NCI-H1105 (cell line): ENCODE data around the gene GPNMB.

Experiments used
- DNase-seq: peaks from one replicate; lab custom pipeline; 2025; lab: John Stamatoyannopoulos, UW

The GPNMB gene

DNA sequence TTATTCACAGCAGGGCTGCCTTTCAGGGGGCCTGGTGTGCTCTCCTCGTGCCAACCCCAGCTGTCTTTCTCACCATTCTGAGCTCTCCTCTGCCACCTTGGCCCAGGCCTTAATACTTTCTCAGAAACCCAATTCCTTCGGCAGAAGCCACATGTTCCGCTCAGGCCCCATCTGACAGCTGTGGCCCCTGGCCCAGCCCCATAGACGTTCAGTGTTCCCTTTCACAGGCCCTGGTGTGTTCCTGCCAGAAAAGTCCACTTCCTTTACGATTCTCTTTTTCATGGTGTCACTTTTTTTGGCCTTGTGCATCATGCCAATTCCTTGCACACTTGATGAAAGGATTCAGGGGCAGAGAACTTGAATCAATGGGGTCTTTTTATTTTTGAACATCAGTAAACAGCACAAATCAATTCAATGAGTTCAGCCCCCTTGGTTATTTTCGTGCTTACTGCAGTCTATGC, 15.9 kb upstream of the GPNMB start:
- DNase-seq, result no peak

DNA sequence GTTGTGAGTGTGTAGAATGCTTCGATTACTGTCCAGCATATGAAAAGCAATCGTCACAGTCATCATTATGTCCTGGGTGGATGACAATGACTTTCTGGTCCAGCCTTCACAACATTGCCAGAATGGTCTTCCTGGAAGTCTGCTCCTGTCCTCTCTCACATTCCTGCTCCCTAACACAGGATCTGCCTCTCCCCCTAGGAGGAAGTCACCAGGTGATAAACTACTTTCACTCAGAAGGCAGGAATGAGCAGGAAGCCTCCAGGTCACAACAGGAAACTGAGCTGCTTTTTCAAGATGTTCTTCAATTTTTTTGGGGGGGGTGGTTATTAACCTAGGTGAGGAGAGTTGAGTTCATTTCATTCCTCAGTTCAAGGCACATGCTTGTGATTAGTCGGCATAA, 13.6 kb upstream of the GPNMB start:
- DNase-seq, result no peak

DNA sequence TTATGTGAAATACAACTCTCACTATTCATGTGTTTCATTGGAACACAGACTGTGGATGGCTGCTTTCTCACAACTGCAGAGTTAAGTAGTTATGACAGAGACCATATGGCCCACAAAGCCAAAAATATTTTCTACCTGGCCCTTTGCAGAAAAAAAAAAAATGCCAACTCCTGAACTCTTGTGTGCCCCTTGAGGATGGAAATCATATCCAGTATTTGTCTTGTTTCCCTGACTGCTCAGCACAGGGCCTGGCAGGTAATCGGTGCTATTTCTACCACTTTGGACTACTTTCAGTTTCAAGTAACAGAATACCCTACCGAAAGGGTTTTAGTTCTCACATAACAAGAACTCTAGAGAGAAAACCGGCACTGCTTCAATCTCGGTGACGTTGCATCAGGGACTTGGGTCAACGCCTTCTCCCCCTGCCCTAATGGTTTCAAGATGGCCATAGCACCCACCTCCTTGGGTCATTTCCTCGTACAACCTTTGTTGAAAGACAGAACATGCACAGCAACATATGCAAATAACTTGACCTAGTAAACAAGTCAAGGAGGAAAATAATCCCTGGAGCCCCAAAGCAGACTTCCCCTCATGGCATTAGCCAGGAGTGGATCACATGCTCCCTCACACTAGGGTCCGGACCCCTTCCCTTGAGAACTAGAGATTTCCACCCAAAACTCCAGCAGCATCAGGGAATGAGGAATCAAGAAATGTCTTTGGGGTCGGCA, 11.8 kb upstream of the GPNMB start:
- DNase-seq, result no peak

DNA sequence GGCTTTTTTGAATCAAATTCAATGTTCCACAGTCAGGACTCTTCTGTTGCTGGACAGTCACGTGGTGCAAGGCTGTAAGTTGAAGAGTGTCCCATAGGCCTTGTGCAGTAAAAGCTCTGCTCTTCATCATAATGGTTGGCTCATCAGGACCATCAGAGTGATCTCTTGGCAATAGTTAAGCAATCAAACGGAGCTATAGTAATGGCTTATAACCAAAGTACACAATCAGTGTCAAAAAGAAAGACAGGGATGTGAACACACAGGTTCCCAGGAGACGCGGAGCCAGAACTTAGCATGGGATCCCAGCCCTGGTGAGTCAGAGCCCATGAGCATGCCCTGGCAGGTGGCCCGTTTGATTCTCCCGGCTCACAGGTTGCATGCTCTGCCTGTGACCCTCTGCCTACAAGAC, 10.8 kb upstream of the GPNMB start:
- DNase-seq, result no peak

DNA sequence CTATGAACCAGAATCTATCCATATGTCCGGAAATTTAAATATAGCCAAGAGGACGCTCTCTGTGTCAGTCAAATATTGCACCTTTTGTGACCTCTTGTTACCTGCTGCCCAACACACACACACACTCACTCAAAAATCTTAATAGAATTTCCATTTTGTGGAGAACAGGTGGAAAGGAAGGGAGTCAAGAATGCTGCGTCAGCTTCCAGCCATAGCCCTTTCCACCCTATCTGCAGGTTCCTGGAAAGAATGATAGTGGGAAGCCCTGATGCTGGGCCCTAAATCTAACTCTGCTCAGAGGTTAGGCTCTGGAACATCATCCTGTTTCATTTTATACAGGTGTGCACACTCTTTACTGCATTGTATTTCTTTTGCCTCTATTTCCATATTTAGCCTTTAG, 9.6 kb upstream of the GPNMB start:
- no peak for DNase-seq

DNA sequence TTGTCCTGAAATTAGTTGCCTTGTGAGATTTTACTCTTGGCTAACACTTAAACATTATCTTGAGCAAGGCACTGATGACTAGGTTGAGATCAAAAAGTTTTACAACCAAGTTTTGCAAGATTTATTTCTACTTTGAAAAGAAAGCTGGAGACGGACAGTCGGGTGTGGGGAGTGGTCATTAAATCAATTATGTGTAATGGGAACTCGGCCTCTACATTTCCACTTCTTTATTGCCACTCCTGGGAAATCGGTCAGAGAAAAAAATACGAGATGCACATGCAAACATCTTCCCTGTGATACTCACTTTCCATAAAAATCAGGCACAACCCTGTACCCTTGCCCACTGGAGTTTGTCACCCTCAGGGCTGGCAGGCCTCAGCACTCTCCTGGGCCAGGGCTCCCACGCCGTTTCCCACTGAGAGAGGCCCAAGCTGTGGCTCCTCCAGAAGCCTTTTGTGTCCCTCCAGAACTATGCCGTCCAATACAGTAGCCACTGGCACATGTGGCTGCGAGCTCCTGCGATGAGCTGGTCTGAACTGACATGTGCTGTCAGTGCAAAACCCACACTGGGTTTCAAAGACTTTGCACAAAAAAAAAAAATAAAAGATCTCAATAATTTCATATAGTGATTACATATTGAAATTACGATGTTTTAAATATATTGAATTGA, 7.5 kb upstream of the GPNMB start:
- DNase-seq, result no peak

DNA sequence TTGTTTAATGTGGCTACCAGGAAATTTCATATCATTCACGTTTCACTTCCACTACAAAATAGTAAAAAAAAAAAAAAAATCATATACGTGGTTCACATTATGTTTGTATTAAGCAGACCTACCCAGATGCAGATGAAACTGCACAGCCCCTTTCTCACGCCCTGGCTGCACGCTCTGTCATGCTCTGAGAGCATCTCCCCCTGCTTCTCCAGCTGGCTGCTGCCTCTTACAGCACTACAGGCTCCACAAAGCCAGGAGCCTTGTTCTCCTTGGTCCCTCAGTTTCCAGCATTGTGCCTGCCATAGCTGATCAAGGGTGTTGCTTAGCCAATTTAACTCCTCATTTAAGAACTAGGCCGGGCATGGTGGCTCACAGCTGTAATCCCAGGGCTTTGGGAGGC, 6.9 kb upstream of the GPNMB start:
- DNase-seq, result no peak

DNA sequence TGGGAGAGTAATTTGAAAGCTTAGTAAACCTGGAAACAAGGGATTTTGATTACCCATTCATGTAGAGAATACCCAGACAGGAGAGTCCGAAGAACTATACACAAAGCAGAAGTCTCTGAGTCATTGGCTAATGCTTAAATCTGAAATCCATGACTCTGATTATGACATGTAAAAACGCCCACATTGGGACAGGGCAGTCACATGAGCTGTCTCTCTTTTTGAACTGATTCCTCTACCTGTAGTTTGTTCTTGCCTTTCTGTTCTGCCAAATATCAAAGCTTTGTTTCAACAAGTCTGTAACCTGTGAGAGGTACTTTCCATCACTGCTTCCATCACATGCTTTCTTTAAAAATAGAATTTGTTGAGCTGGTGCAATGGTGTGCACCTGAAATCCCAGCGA, 4.3 kb upstream of the GPNMB start:
- no peak for DNase-seq

DNA sequence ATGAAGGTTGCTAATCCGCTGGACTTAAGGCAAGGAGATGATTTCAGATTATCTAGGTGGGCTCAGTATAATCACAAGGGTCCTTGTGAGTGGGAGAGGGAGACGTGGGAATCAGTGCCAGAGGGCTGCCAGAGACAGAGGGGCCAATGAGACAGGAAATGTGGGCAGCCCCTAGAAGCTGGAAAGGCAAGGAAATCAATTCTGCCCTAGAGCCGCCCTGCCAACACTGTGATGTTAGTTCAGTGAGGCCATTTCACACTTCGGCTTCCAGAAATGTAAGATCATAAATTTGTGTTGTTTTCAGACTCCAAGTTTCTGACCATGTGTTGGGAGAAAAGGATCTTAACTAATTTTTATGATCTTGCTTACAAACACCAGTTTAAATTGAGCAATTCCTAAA, 3.6 kb upstream of the GPNMB start:
- no peak for DNase-seq

DNA sequence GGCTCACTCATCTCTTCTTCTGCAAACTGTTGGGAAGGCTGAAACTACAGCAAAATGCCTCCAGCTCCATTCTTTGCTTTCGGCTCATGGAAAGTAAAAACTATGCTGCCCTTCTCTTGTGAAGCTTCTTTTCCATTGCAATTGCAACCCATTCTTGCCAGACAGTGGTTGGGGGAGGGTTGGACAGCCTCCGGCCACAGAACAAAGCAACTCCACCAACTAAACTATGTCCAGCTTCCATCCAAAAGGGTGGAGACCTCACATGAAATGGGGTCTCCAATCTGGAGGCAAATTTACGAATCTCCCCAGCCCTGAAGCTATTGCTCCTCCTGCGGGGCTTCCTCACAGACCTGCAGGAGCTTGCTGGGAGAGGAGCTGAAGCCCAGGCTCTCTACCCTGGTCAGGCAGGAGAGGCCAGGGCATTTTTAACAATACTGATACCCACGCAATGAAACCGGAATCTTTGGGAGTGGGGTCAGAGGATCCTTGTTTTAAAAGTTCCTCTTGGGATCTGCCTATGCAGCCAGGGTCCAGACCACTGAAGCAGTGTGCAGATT, 549 bp downstream of the GPNMB start:
- DNase-seq, result no peak

DNA sequence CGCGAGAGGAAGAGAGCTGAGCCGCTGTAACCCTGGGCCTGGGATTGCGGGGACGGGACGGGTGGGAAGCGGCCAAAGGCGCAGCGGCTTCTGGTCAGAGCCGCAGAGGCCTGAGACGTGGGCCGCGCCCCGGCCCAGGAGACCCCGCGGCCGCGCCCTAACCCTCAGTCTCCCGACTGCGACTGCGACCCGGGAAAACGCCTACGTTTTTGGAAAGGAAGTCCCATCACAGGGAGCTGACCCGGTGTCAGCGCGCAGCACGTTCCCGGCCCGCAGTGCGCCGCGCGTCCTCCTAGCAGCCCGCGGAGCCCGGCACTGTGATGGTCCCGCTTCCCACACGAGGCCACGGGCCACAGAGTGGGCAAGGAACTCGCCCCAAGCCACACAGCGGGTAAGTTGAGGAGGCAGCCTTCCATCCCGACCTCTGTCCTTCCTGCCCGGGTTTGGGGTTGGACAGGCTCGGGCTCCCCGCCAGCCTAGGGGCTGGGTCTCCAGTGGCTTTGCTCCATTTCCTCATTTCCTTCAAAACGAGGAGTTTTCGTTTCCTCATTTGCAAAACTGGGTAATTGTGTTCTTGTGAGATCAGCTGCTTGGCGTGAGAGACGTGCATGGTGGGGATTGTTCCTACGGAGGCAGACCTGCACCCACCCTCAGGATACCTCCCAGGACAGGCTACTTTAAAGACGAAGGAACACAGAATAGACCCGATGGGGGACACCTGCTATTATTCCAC, 1.2 kb downstream of the GPNMB start:
- DNase-seq, result no peak

DNA sequence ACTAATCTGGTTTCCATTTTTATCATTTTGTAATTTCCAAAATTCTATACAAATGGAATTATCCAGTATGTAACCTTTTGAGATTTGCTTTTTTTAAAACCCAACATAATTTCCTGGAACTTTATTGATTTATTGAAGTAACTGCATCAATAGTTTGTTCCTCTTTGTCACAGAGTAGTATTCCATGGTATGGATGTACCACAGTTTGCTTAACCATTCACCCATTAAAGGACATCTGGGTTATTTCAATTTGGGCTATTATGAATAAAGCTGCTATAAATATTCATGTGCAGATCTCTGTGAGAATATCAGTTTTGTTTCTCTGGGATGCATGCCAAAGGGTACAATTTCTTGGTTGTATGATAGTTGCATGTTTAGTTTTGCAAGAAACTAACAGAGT, 2.9 kb downstream of the GPNMB start:
- DNase-seq, result no peak

DNA sequence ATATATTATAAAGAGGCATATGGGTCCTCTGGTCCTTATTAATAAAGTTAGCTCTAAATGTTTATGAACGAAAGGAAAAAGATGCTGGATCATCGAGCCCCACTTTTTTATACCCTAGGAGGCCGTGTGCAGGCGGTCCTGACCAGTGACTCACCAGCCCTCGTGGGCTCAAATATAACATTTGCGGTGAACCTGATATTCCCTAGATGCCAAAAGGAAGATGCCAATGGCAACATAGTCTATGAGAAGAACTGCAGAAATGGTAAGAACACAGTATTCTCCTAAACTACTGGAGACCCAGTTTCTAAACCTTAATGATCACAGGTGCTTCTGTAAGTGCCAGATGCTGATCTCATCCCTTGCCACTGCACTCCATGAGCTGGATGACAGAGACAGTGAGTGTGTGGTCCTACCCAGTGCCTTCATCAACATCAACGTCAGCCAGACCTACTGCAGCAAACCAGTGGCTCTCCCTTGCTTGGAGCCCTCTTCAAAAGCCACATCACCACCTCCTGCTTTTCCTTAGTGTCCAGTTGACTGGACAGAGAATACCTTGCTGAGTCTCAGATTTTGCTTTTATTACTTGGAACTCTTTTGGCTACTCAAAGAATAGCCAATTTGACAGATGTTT, 7.6 kb downstream of the GPNMB start:
- DNase-seq, result no peak

DNA sequence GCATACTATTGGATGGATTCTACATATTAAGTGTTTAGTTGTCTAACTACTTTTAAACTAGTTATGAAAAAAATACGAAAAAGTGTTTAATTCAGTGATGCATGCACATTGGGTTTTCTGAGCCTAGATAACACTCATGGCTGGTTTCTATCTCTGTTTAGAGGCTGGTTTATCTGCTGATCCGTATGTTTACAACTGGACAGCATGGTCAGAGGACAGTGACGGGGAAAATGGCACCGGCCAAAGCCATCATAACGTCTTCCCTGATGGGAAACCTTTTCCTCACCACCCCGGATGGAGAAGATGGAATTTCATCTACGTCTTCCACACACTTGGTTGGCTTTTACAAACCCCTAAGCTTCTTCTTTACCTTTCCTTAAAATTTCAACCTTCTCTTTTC, 10.2 kb downstream of the GPNMB start:
- DNase-seq, result no peak

DNA sequence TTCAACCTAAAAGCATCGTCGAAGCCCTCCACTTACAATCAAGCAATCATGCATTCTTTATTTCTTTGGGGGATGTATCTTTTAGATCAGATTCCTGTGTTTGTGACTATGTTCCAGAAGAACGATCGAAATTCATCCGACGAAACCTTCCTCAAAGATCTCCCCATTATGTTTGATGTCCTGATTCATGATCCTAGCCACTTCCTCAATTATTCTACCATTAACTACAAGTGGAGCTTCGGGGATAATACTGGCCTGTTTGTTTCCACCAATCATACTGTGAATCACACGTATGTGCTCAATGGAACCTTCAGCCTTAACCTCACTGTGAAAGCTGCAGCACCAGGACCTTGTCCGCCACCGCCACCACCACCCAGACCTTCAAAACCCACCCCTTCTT, 13.8 kb downstream of the GPNMB start:
- DNase-seq, result no peak

DNA sequence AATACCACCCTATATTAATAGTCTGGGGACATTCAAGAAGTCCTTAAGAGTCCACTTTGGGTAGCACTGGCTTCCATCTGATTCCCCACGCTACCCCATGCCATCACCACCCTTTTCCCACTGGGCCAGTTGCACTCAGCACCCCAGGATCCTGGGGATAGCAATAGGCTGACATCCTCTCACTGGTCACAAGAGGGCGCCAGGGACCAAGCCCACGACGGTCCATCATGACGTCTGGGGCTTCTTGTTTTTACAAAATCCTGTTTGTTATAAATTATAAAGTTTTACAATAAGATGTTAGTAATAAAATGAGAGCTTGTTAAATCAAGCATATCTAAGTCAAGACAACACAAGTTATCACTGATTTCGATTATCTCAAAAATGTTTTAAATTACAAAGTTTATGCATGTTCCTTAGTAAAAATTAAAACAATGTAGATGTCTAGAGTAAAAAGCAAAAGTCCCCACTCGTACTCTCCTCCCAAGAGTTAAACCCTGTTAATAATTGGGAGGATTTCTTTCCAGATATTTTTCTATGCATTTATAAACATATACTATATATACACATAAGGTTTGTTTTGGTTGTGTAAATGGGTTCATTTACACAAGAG, 15.4 kb downstream of the GPNMB start:
- DNase-seq, result peak; percentile 36

DNA sequence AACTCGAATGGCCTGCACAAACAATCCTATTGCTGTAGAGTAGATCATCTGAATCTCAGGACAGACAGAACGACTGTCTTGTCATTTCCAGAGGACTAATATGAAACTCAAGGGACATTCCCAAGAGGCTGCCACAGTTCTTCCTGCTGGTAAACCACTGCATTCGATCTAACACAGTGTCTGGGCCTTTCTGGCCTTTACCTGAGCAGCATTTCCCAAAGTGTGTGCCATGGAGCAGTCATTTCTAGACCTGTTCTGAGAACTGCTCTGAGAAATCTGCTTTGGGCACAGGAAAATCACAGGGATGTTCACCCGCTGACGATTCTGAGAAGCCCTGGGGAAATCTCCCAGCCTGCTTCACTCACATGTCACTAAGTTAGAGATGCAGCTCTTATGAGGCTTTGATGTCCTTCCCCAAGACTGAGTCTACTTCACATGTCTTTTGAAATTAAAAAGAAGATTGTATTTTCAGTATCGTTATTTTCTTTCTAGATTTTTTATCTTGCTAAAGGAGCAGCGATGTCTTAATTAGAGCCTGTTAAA, 18.4 kb downstream of the GPNMB start:
- no peak for DNase-seq

DNA sequence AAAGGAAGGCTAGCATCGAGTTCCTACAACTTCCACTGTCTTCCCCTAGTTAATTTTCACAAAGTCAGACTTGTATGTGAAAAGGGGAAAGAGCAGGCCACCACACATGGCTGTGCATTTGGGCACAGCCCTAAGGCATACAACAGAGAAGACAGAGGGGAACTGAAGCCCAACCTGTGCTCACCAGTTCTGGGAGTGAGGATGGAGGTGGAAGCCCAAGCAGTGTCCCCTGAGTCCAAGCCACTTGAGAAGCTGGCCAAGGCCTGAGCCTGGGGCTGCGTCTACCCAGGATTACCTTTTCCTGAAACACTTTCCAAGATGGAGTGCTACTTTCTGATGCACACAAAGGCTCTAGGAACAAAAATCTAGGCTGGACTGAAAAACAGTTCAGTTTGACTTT, 20.3 kb downstream of the GPNMB start:
- DNase-seq, result no peak

DNA sequence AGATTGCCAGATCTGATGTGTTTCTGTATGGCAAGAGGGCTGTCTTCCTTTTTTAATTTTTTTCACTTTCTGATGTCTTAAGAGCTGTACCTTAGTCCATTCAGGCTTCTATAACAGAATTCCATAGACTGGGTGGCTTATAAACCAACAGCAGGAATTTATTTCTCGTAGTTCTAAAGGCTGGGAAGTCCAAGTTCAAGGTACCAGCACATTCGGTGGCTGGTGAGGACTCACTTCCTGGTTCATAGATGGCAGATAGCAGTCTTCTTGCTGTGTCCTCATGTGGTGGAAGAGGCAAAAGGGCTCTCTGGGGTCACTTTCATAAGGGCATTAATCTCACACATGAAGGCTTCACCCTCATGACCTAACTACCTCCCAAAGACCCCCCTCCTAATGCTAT, 20.8 kb downstream of the GPNMB start:
- no peak for DNase-seq

DNA sequence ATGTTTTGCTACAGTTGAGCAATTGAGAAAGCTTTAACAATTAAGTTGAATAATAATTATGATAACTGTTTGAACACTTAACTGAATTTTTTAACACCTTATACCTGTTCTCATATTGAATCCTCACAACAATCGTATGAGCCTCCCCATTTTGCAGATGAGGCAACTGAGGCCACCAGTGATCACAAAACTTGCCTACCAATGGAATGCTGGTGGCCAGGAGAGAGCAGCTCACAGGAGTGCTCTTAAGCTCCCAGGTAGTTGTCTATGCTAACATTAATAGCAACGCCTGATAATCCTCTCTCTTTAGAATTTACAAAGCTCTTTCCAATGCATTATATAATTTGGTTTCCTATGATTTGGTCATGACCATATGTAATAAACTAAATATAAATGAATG, 21.6 kb downstream of the GPNMB start:
- no peak for DNase-seq

DNA sequence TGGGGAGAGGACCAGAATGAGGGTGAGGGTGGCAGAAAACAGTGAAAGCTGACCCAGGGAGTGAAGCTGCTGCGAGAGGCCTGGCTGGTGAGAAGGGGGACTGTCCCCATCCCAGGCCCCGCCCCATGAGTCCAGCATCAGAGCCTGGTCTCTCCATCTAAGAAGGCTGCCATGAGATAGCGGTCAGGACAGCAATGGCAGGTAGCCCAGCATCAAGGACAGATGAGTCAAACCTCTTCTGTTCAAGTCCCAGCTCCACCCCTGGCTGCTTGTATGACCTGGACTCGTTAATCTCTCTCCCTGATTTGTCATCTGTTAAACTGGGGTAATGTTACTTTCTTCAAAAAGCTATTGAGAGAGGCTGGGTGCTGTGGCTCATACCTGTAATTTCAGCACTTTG, 22.2 kb downstream of the GPNMB start:
- no peak for DNase-seq

DNA sequence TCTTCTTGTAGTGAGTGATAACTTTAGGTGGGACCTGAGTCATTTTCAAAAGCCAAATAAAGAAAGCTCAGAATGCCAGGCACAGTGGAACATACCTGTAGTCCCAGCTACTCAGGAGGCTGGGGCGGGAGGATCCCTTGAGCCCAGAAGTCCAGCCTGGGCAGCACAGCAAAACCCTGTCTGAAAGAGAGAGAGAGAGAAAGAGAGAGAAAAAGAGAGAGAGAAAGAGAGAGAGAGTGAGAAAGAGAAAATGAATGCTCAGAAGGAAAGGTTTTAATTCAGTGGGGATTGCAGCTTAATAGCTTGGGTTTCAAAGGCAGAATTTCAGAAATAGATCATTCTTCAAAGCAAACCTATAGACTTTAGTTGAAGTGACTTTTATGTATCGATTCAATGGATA, 25.7 kb downstream of the GPNMB start:
- no peak for DNase-seq
